Skin epidermis (tissue), 12 donors: Measurements from ENCODE around the gene CHD5.

ENCODE experiments used
- H3K27ac ChIP-seq, 21 experiments: fragments of 200-600 bp; sonication (generic) in 11 of 21; one replicate each; pipeline ENCODE4 v1.5.0; 2020; ENCODE audit warnings: mild to moderate bottlenecking in 3 of 21, inconsistent platforms in 2 of 21, moderate library complexity in 2 of 21
- H3K4me3 ChIP-seq, 7 experiments: fragments of 200-600 bp; sonication (generic) in 2 of 7; one replicate each; pipeline ENCODE4 v1.5.0; 2020; ENCODE audit warnings: inconsistent platforms in 2 of 7, mild to moderate bottlenecking in 2 of 7, moderate library complexity in 1 of 7

CHD5 gene

GRCh38 chr1:6162341-6162740, 17.8 kb downstream of the CHD5 start:
- Histone ChIP-seq H3K4me3 (no peak overlapping the region), H3K27ac (no peak overlapping the region)

- Histone ChIP-seq H3K4me3 (no peak overlapping the region), H3K27ac (no peak overlapping the region)
Measured at GRCh38 chr1:6158181-6158580, 21.9 kb downstream of the CHD5 start.

GRCh38 chr1:6157528-6158174, 22.5 kb downstream of the CHD5 start:
- no peak overlapping the region for H3K4me3 ChIP-seq
- H3K27ac ChIP-seq, result no peak overlapping the region

GRCh38 chr1:6157132-6157527, 23.0 kb downstream of the CHD5 start:
- no peak overlapping the region for H3K4me3 ChIP-seq
- H3K27ac ChIP-seq, result no peak overlapping the region

GRCh38 chr1:6154525-6155319, 25.4 kb downstream of the CHD5 start:
- H3K4me3 ChIP-seq, result no peak overlapping the region
- H3K27ac ChIP-seq, result no peak overlapping the region

GRCh38 chr1:6152882-6153281, 27.2 kb downstream of the CHD5 start:
- Histone ChIP-seq H3K27ac (no peak overlapping the region), H3K4me3 (no peak overlapping the region)

- Histone ChIP-seq H3K4me3 (no peak overlapping the region), H3K27ac (no peak overlapping the region)
Measured at GRCh38 chr1:6152181-6152580, 27.9 kb downstream of the CHD5 start.

- H3K27ac ChIP-seq, result no peak overlapping the region
- H3K4me3 ChIP-seq, result no peak overlapping the region
Measured at GRCh38 chr1:6151291-6151822, 28.8 kb downstream of the CHD5 start.

GRCh38 chr1:6150006-6150938, 29.8 kb downstream of the CHD5 start:
- Histone ChIP-seq H3K27ac (no peak overlapping the region), H3K4me3 (no peak overlapping the region)

GRCh38 chr1:6149597-6149996, 30.5 kb downstream of the CHD5 start:
- Histone ChIP-seq H3K27ac (no peak overlapping the region), H3K4me3 (no peak overlapping the region)

GRCh38 chr1:6148497-6149241, 31.5 kb downstream of the CHD5 start:
- Histone ChIP-seq H3K27ac (no peak overlapping the region), H3K4me3 (no peak overlapping the region)

- Histone ChIP-seq H3K27ac (no peak overlapping the region), H3K4me3 (no peak overlapping the region)
Measured at GRCh38 chr1:6145864-6146410, 34.2 kb downstream of the CHD5 start.

GRCh38 chr1:6145396-6145750, 34.7 kb downstream of the CHD5 start:
- H3K27ac ChIP-seq, result no peak overlapping the region
- no peak overlapping the region for H3K4me3 ChIP-seq

- H3K4me3 ChIP-seq, result no peak overlapping the region
Measured at GRCh38 chr1:6144647-6145395, 35.3 kb downstream of the CHD5 start.

GRCh38 chr1:6144175-6144574, 35.9 kb downstream of the CHD5 start:
- Histone ChIP-seq H3K4me3 (no peak overlapping the region), H3K27ac (no peak overlapping the region)

More at GRCh38 chr1:6144647-6145395, 35.3 kb downstream of the CHD5 start:
- H3K27ac ChIP-seq, result no peak overlapping the region

GRCh38 chr1:6143395-6143794, 36.7 kb downstream of the CHD5 start:
- Histone ChIP-seq H3K27ac (no peak overlapping the region), H3K4me3 (no peak overlapping the region)

- no peak overlapping the region for H3K4me3 ChIP-seq
Measured at GRCh38 chr1:6142734-6143133, 37.4 kb downstream of the CHD5 start.

GRCh38 chr1:6142036-6142621, 38.0 kb downstream of the CHD5 start:
- H3K4me3 ChIP-seq, result no peak overlapping the region
- H3K27ac ChIP-seq, result no peak overlapping the region

More at GRCh38 chr1:6142734-6143133, 37.4 kb downstream of the CHD5 start:
- no peak overlapping the region for H3K27ac ChIP-seq
